Endodermal cell (in vitro differentiated cells): ENCODE data around the gene NOVA2. TPM values are rescaled to one million over a fixed set of nuclear protein-coding genes. Genes with fewer than 3 reads are reported as not detected.
"Not testable (repeated sequence)": the region's sequence is repeated elsewhere in the genome, so short reads cannot be mapped to it uniquely, and the experiment has no call there.

Source experiments
- DNase-seq: peaks from one replicate; pipeline ENCODE4 v3.0.0-alpha.2; 2017
- H3K27ac ChIP-seq: 2 replicates; pipeline ENCODE4 v1.5.1; 2013; ENCODE audit warnings: mild to moderate bottlenecking, low read depth, low read length, moderate library complexity
- H3K27me3 ChIP-seq: 2 replicates; pipeline ENCODE4 v1.6.1; 2013; ENCODE audit warnings: mild to moderate bottlenecking, low read length, moderate library complexity; ENCODE audit not compliant: insufficient read depth, control insufficient read depth, poor library complexity, severe bottlenecking
- H3K36me3 ChIP-seq: 2 replicates; pipeline ENCODE4 v1.7.0; 2013; ENCODE audit warnings: mild to moderate bottlenecking, low read length, moderate library complexity; ENCODE audit not compliant: control insufficient read depth, insufficient read depth
- H3K4me1 ChIP-seq: one replicate; pipeline ENCODE4 v1.7.0; 2013; ENCODE audit warnings: low read length; ENCODE audit not compliant: control insufficient read depth, insufficient read depth
- H3K4me3 ChIP-seq: 2 replicates; pipeline ENCODE4 v1.5.1; 2013; ENCODE audit warnings: mild to moderate bottlenecking, low read length, moderate library complexity
- H3K9ac ChIP-seq: 2 replicates; pipeline ENCODE4 v1.6.1; 2013; ENCODE audit warnings: mild to moderate bottlenecking, low read length, moderate library complexity; ENCODE audit not compliant: poor library complexity, severe bottlenecking; ENCODE audit errors: extremely low read depth
- H3K9me3 ChIP-seq: 2 replicates; pipeline ENCODE4 v1.6.1; 2013; ENCODE audit warnings: mild to moderate bottlenecking, low read length, moderate library complexity; ENCODE audit not compliant: control insufficient read depth
- H3K27ac Mint-ChIP-seq: 2 replicates; pipeline ENCODE4 v1.8.0; 2020; ENCODE audit warnings: mixed read lengths
- H3K27me3 Mint-ChIP-seq: 2 replicates; pipeline ENCODE4 v1.8.0; 2021; ENCODE audit warnings: mild to moderate bottlenecking, mixed read lengths; ENCODE audit not compliant: insufficient read depth
- H3K36me3 Mint-ChIP-seq: 2 replicates; pipeline ENCODE4 v1.8.0; 2020; ENCODE audit warnings: low read depth, mixed read lengths
- H3K4me1 Mint-ChIP-seq: 2 replicates; pipeline ENCODE4 v1.8.0; 2020; ENCODE audit warnings: mixed read lengths
- H3K4me3 Mint-ChIP-seq: 2 replicates; pipeline ENCODE4 v1.8.0; 2020; ENCODE audit warnings: mild to moderate bottlenecking, moderate library complexity, mixed read lengths
- H3K9me3 Mint-ChIP-seq: 2 replicates; pipeline ENCODE4 v1.8.0; 2020; ENCODE audit warnings: mild to moderate bottlenecking, mixed read lengths
- WGBS, 2 experiments: methylation state at CpG; one replicate each; pipeline versions ENCODE4 v1.1.5 to v1.1.7; 2013; ENCODE audit warnings: missing lambda C conversion rate in 2 of 2, mixed read lengths in 1 of 2; ENCODE audit not compliant: insufficient coverage in 1 of 2, insufficient read length in 1 of 2; 5-methylcytosine and 5-hydroxymethylcytosine counted together
- total RNA-seq, 2 donors: library from RNA; stranded (reverse); fragmentation: NEBNext Ultra II Directional in 1 of 2; extraction: Animal tissue kit (Norgen Biotek cat#: 25700) in 1 of 2; gene quantifications; 2 replicates in 1 of 2; 3 replicates in 1 of 2; pipeline ENCODE4 v1.2.1, GENCODE V29; 2021
- TF ChIP-seq, protein P1 (sequence below): fragments of 200-600 bp; sonication (generic); conservative IDR thresholded peaks from 2 replicates; pipeline ENCODE4 v1.5.0; 2021; ENCODE audit warnings: antibody characterized with exemption, mild to moderate bottlenecking

NOVA2 gene
- total RNA-seq, 2 donors from 2014 or later, result 0.64 to 0.91 TPM

DNA sequence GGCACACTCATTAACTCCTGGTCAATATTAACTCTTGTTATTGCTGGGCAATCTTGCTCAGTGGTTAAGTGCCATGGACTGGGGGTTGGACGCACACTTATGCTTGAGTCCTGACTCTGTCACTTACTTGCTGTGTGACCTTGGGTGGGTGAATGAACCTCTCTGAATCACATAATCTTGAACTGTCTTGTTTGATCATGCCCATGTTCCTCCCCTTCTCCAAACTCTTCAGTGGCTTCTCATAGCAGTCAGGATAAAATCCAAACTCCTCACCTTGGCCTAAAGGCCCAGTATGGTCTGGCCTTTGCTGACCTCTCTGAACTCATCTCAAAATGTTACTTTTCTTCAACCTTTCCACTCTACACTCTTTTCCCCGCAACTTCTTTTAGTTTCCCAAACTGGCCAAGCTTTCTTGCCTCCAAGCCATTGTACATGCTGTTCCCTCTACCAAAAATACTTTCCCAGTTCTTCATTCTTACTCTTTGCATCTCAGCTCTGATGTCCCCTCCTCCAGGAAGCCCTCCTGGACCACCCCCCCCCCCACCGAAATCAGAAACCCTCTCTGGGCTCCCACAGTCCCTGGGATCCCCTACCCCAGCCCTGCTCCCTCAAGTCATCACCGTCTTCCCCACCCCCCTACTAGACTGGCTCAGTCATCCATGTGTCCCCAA, 73.6 kb downstream of the NOVA2 start:
- Mint-ChIP-seq H3K27me3 (peaks cover 11% of the 10 kb centered on the region), H3K4me3 (no peak overlapping the region), H3K36me3 (peaks cover 33% of the 10 kb centered on the region), H3K4me1 (peaks cover 4% of the 10 kb centered on the region), H3K27ac (no peak overlapping the region), H3K9me3 (no peaks in the 10 kb centered on the region)
- Histone ChIP-seq H3K4me3 (peak overlapping the region; percentile 95), H3K27me3 (no peaks in the 10 kb centered on the region), H3K4me1 (no peaks in the 10 kb centered on the region), H3K9me3 (no peaks in the 10 kb centered on the region), H3K27ac (no peak overlapping the region), H3K9ac (no peak overlapping the region), H3K36me3 (peaks cover 19% of the 10 kb centered on the region)
- 95 to 100% methylated on average over 3 of the region's 4 CpGs for WGBS, 2 experiments
- DNase-seq, result no peak
- TF ChIP-seq, protein P1, sequence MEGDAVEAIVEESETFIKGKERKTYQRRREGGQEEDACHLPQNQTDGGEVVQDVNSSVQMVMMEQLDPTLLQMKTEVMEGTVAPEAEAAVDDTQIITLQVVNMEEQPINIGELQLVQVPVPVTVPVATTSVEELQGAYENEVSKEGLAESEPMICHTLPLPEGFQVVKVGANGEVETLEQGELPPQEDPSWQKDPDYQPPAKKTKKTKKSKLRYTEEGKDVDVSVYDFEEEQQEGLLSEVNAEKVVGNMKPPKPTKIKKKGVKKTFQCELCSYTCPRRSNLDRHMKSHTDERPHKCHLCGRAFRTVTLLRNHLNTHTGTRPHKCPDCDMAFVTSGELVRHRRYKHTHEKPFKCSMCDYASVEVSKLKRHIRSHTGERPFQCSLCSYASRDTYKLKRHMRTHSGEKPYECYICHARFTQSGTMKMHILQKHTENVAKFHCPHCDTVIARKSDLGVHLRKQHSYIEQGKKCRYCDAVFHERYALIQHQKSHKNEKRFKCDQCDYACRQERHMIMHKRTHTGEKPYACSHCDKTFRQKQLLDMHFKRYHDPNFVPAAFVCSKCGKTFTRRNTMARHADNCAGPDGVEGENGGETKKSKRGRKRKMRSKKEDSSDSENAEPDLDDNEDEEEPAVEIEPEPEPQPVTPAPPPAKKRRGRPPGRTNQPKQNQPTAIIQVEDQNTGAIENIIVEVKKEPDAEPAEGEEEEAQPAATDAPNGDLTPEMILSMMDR, result no peak

DNA sequence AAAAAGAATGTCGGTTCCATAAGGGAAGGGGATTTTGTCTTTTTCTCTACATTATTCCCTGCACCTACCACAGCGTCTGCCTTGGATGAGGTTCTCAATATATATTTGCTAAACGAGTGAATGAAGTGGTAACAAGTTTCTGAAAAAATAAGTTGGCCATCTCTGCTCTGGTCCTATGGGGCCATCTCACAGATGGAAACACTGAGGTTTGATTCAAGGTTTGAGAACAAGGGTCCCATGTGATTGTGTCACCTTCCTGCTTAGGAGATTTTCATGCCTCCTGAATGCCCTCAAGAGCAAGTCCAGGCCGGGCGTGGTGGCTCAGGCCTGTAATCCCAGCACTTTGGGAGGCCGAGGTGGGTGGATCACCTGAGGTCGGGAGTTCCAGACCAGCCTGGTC, 74.4 kb downstream of the NOVA2 start:
- H3K9me3 Mint-ChIP-seq, result no peaks in the 10 kb centered on the region
- H3K36me3 Mint-ChIP-seq, result peaks cover 38% of the 10 kb centered on the region
- DNase-seq, result no peak
- H3K27me3 ChIP-seq, result no peaks in the 10 kb centered on the region
- TF ChIP-seq, protein P1, result no peak
- no peak overlapping the region for H3K9ac ChIP-seq
- H3K4me1 Mint-ChIP-seq, result peaks cover 4% of the 10 kb centered on the region
- H3K9me3 ChIP-seq, result no peaks in the 10 kb centered on the region
- WGBS, 2 experiments, result 96 to 100% methylated on average over 4 to 6 of the region's 7 CpGs
- no peak overlapping the region for H3K27ac ChIP-seq
- H3K36me3 ChIP-seq, result peaks cover 19% of the 10 kb centered on the region
- H3K27ac Mint-ChIP-seq, result no peak overlapping the region
- no peak overlapping the region for H3K4me3 Mint-ChIP-seq
- H3K4me1 ChIP-seq, result no peaks in the 10 kb centered on the region
- H3K27me3 Mint-ChIP-seq, result peaks cover 11% of the 10 kb centered on the region
- no peak overlapping the region for H3K4me3 ChIP-seq

DNA sequence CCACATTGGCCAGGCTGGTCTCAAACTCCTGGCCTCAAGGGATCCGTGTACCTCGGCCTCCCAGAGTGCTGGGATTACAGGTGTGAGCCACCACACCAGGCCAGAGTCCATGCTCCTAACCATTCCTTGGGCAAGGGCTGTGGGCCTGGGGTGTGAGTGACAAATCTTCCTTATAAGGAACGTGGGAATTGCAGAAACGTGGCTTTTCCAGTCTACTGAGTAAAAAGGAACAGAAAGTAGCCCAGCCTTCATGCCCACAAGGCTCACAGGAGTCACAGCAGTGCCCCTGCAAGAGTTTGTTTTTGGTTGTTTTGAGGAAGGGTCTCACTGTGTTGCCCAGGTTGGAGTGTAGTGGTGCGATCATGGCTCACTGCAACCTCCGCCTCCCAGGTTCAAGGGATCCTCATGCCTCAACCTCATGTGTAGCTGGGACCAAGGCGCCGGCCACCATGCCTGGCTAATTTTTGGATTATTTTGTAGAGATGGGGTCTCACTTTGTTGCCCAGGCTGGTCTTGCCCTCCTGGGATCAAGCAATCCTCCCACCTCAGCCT, 76.3 kb downstream of the NOVA2 start:
- H3K36me3 ChIP-seq, result peaks cover 19% of the 10 kb centered on the region
- peaks cover 4% of the 10 kb centered on the region for H3K4me1 Mint-ChIP-seq
- H3K9ac ChIP-seq, result no peak overlapping the region
- H3K27me3 Mint-ChIP-seq, result peaks cover 11% of the 10 kb centered on the region
- WGBS, 2 experiments, result 93 to 100% methylated on average over 3 to 8 of the region's 8 CpGs
- TF ChIP-seq, protein P1, result no peak
- no peaks in the 10 kb centered on the region for H3K27me3 ChIP-seq
- DNase-seq, result no peak
- no peak overlapping the region for H3K4me3 Mint-ChIP-seq
- H3K9me3 ChIP-seq, result no peaks in the 10 kb centered on the region
- no peak overlapping the region for H3K27ac ChIP-seq
- no peaks in the 10 kb centered on the region for H3K4me1 ChIP-seq
- no peak overlapping the region for H3K4me3 ChIP-seq
- no peak overlapping the region for H3K27ac Mint-ChIP-seq
- H3K9me3 Mint-ChIP-seq, result no peaks in the 10 kb centered on the region
- H3K36me3 Mint-ChIP-seq, result peaks cover 44% of the 10 kb centered on the region

DNA sequence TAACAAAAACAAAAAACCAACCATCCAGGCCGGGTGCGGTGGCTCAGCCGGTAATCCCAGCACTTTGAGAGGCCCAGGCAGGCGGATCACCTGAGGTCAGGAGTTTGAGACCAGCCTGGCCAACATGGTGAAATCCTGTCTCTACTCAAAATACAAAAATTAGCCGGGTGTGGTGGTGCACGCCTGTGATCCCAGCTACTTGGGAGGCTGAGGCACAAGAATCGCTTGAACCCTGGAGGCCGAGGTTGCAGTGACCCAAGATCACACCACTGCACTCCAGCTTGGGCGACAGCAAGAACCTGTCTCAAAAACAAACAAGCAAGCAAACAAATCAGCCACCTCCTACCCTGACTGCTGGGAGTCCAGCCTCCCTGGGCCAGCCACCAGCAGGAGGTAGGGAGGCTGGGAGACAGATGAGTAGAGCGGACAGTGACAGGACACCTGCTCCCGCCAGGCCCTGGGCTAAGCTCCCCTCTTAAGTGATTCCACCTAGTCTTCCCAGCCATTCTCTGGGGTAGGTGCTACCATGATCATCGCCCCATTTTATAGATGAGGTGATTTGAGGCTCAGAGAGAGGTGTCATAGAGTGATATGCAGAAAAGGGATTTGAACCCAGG, 77.6 kb downstream of the NOVA2 start:
- DNase-seq, H3K9ac ChIP-seq, H3K9me3 ChIP-seq, H3K4me3 ChIP-seq, H3K27me3 Mint-ChIP-seq, H3K4me1 Mint-ChIP-seq, H3K27me3 ChIP-seq, H3K27ac ChIP-seq, H3K4me1 ChIP-seq, H3K4me3 Mint-ChIP-seq, H3K9me3 Mint-ChIP-seq: not testable (repeated sequence)
- H3K27ac Mint-ChIP-seq, result peak overlapping the region; percentile 12
- peaks cover 44% of the 10 kb centered on the region for H3K36me3 Mint-ChIP-seq
- H3K36me3 ChIP-seq, result peaks cover 19% of the 10 kb centered on the region
- WGBS, 2 experiments, result 96% methylated on average over 4 to 12 of the region's 12 CpGs
